HUDEP-2 (cell line): ENCODE measurements around the gene RFTN2.
A peak's percentile ranks its signal among the peaks of the same experiment; 100 is the strongest.
"Not testable (repeated sequence)": the region's sequence is repeated elsewhere in the genome, so short reads cannot be mapped to it uniquely, and the experiment has no call there.

Source experiments
- DNase-seq, 76 experiments: peaks; one replicate each; lab custom pipeline; 2025; ENCODE audit not compliant: unreplicated experiment in 76 of 76; lab: John Stamatoyannopoulos, UW

RFTN2 gene

DNA sequence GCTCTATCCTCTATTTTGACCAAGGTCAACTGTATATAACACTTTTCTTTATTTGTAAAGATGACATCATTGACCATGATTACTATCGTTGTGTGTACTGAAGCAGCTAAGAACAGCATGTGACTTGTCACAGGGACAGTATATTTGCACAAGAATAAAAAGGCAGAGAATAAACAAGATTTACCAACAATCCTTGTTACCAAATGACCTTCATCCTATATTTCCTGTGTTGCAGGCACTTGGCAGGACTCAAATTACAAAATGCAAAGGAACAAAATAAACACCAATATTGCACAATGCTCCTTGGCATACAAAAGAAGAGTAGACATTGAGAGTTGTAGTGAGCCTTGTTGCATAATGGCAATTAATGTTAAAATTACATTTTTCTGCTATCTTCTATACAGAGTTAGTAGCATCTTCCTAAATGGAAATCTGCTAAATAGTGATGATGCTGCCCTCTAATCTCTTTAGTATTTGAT is 61.8 kb downstream of the RFTN2 start:
- DNase-seq: no peak

GRCh38 chr2:197606180-197606579 is 69.2 kb downstream of the RFTN2 start:
- no peak for DNase-seq

DNA sequence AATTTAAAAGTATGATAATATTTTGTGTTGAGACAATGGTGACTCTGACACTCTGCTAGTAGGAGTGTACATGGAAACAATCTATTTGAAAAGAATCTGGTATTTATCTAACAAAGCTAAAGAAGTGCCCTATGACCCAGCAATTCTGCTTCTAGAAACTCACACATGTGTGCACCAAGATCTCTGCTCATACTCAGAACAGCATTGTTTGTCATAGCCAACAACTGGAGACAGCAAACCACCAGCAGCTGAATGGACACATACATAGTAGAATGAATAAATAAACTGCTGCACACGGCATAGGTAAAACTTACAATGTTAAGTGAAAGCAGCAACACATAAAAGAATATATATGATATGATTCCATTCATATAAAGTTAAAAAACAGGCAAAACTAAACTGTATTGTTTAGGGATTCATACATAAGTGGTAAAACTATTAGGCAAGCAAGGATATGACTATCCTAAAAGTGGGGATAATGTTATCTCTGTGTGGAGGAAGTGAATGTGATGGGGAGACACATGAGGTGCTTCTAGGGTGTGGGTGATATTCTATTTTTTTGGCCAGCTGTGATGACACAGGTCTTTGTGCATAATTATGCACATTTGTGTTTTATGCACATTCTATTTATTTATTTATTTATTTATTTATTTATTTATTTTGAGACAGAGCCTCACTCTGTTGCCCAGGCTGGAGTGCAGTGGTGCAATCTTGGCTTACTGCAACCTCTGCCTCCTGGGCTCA is 71.1 kb downstream of the RFTN2 start:
- no peak for DNase-seq

DNA sequence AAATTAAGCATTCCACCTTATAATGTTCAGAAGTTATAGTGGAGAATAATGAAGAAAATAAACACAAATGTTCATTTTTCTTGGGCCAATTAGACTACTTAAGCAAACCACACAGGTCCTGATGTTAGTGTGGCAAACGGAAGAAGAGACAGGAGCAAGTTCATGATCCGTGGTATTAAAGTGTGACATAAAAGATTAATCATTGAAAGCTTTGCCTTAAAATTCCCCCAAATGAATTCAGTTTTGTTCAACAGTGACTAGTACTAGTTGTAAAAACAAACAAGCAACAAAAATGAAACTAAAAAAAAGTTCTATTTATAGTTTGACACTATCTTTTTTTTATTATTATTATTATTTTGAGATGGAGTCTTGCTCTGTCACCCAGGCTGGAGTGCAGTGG is 73.7 kb downstream of the RFTN2 start:
- no peak for DNase-seq

DNA sequence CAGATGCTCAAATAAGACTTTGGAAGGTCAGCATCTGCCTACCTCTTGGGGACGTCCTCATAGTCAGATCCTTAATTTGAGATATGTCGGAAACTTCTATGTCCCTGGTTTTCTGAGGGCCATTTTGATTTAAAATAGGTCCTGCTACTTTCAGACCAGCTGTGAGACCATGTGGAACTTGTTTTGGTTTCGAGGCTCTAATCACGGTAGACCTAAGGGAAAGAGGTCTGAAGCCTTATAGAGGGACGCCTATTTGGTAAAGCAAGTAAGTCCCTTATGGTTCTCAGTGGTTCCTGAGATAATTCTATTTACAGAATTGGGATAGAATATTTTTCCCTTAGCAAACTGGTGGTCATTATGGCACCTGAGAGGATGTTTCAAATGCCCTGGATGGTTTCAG is 75.1 kb downstream of the RFTN2 start:
- DNase-seq: no peak

- DNase-seq: peak in 44 of 76 experiments; percentile 1 to 39 (median 14)
These were observed 76.0 kb downstream of the RFTN2 start for GRCh38 chr2:197599285-197599965.

GRCh38 chr2:197598450-197598849 is 76.9 kb downstream of the RFTN2 start:
- DNase-seq: no peak

DNA sequence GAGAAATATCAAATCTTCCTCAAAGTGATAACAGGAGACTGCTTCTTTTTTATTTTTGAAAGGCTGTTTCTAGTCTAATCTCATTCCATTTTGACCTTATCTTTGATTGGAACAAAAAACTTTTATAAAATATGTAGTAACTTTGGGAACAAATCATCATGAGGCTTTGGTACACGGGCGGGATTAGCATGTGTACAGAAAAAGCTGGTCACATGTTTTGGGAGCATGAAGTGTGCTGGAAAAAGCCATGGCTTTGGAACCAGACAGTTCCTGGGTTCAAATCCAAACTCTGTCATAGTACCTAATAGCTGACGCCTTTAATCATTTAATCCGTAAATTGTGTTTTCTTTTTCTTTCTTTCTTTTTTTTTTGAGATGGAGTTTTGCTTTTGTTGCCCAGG is 78.2 kb downstream of the RFTN2 start:
- no peak for DNase-seq

DNA sequence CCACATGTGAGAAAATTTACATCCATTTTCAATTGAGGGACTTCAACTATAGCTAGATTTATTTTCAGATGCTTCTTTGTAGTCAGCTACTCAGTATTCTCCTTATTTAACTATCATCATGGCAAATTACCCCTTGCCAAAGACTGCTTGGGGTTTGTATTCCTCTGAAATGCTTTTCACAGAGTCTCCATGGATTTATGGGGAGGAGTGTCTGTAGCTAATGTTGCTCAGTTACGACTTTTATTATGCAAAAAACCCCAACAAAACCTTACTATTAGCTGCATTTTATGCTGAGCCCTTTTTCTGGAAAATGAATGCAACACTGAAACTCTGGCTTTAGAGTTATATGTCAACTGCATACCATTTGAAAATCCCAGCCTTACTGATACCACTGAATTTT is 78.6 kb downstream of the RFTN2 start:
- DNase-seq: no peak

DNA sequence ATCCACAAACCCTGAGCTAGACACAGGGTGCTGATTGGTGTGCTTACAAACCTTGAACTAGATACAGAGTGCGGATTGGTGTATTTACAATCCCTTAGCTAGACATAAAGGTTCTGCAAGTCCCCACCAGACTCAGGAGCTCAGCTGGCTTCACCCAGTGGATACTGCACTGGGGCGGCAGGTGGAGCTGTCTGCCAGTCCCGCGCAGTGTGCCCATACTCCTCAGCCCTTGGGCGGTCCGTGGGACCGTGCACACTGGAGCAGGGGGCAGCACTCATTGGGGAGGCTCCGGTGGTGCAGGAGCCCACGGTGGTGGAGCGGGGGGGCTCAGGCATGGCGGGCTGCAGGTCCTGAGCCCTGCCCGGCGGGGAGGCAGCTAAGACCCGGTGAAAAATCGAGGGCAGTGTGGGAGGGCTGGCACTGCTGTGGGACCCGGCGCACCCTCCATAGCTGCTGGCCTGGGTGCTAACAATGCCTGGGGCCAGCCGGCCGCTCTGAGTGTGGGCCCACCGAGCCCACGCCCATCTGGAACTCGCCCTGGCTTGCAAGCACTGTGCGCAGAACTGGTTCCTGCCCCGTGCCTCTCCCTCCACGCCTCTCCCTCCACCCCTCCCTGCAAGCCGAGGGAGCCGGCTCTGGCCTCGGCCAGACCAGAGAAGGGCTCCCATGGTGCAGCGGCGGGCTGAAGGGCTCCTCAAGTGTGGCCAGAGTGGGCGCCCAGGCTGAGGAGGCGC is 83.9 kb downstream of the RFTN2 start:
- DNase-seq: no peak

GRCh38 chr2:197587255-197587654 is 88.1 kb downstream of the RFTN2 start:
- DNase-seq: not testable (repeated sequence)

DNA sequence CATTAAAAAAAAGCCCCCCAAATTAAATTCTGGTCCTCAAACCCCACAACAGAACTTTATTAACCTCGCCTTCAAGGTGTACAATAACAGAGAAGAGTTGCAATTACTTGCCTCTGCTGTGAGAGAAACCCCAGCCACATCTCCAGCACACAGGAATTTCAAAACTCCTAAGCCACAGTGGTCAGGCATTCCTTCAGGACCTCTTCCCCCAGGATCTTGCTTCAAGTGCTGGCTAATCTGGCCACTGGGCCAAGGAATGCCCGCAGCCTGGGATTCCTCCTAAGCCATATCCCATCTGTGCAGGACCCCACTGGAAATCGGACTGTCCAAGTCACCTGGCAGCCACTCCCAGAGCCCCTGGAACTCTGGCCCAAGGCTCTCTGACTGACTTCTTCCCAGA is 95.2 kb downstream of the RFTN2 start:
- not testable (repeated sequence) for DNase-seq

DNA sequence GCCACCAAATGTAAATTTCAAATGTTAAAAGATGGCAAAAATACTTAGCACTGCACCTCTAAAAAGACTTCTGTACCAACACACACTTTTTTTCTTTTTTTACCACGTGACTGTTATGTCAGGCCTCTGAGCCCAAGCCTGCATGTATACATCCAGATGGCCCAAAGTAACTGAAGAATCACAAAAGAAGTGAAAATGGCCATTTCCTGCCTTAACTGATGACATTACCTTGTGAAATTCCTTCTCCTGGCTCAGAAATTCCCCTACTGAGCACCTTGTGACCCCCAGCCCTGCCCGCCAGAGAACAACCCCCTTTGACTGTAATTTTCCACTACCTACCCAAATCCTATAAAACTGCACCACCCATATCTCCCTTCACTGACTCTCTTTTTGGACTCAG is 97.1 kb downstream of the RFTN2 start:
- DNase-seq: not testable (repeated sequence)

DNA sequence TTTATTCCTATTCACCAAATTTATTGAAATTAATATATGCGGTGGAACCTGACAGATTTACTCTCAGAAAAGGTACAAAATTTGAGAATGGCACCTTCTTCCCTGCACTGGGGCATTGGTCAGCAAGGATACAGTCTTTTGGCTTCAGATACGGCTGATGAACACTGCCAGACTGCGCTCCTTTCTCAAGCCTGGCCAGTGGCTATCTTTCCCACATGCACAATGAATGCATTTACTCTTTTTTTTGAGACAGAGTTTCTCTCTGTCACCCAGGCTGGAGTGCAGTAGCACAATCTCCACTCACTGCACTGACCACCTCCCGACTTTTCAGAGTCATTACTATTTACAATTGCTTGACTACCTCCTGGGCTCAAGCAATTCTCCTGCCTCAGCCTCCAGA is 97.9 kb downstream of the RFTN2 start:
- DNase-seq: no peak

DNA sequence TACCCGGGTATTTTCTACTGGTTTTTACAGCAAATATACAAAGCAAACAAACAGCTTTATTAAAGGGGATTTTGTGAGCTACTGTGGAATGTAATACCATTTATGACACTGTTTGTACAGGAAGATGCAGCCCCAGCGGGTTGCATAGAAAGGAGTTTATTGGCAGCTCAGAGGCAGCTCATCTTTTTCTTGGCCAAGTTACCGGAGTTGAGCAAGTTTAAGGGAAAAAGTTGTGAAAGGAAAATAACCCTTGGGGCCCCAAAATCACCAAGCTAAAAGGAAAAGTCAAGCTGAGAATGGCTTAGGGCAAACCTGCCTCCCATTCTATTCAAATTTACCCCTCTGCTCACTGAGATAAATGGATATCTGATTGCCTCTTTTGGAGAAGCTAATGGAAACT is 98.8 kb downstream of the RFTN2 start:
- no peak for DNase-seq

DNA sequence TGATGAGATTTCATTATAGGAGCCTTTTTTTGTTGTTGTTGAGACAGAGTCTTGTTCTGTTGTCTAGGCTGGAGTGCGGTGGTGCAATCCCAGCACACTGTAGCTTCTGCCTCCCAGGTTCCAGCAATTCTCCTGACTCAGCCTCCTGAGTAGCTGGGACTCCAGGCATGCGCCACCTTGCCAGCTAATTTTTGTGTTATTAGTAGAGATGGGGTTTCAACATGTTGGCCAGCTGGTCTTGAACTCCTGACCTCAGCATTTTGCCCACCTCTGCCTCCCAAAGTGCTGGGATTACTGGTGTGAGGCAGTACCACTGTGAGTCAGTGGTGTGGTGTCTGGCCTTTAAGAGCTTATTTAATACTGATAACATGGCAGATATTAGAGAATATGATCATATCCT is 99.4 kb downstream of the RFTN2 start:
- DNase-seq: no peak

GRCh38 chr2:197573608-197574007 is 101.8 kb downstream of the RFTN2 start:
- no peak for DNase-seq

GRCh38 chr2:197571627-197572271 is 103.6 kb downstream of the RFTN2 start:
- DNase-seq: no peak

- no peak for DNase-seq
These were observed 115.2 kb downstream of the RFTN2 start for GRCh38 chr2:197560146-197560665.

DNA sequence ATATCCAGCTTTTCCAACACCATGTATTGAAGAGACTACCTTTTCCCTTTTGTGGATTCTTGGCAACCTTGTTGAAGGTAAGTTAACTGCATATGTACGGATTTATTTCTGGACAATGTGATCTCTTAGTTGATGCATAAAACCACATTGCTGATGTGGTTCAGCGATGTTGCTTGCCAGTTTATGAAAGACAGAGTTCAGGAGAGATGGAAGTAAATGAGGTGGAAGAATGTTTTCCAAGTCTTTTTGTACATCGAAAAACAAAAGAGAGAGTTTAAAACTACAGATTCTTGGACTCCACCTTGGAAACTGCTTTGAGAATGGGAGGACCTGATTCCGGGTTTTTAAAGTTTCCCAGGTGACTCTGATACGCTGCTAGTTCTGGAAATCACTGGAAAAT is 115.7 kb downstream of the RFTN2 start:
- no peak for DNase-seq

DNA sequence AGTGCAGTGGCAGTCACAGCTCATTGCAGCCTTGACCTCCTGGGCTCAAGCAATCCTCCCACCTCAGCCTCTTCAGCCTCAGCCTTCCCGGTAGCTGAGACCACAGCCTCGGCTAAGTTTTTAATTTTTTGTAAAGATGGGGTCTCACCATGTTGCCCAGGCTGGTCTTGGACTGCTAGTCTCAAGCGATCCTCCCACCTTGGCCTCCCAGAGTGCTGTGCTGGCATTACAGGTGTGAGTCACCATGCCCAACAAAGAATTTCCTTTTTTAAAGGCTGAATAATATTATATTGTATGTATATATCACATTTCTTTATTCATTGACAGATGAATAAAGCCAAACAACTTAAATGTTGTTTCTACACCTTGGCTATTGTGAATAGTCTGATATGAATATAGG is 117.0 kb downstream of the RFTN2 start:
- no peak for DNase-seq
